Smooth muscle cell (in vitro differentiated cells): ENCODE results near the gene ZNF524. TPM values are rescaled to one million over a fixed set of nuclear protein-coding genes. Genes with fewer than 3 reads are reported as not detected.
A peak's percentile ranks its signal among the peaks of the same experiment; 100 is the strongest.

Experiments
- DNase-seq: peaks from one replicate; lab custom pipeline; 2025; ENCODE audit not compliant: unreplicated experiment; lab: John Stamatoyannopoulos, UW
- H2AFZ ChIP-seq: fragments of 200-600 bp; sonication (generic); 2 replicates; pipeline ENCODE4 v1.6.0; 2016; ENCODE audit warnings: antibody characterized with exemption, low read depth, mild to moderate bottlenecking
- H3F3A ChIP-seq: fragments of 200-600 bp; sonication (generic); 2 replicates; pipeline ENCODE4 v1.6.0; 2017; ENCODE audit warnings: antibody characterized with exemption, low read depth
- H3K27ac ChIP-seq: fragments of 200-600 bp; sonication (generic); 2 replicates; pipeline ENCODE4 v1.5.1; 2016; ENCODE audit warnings: low read depth, mild to moderate bottlenecking
- H3K27me3 ChIP-seq: fragments of 200-600 bp; sonication (generic); 2 replicates; pipeline ENCODE4 v1.6.1; 2016; ENCODE audit warnings: low read depth, mild to moderate bottlenecking
- H3K36me3 ChIP-seq: fragments of 200-600 bp; sonication (generic); 2 replicates; pipeline ENCODE4 v1.5.1; 2016; ENCODE audit warnings: low read depth
- H3K4me1 ChIP-seq: fragments of 200-600 bp; sonication (generic); 2 replicates; pipeline ENCODE4 v1.5.1; 2016; ENCODE audit warnings: low read depth
- H3K4me2 ChIP-seq: fragments of 200-600 bp; sonication (generic); 2 replicates; pipeline ENCODE4 v1.6.0; 2016; ENCODE audit warnings: mild to moderate bottlenecking
- H3K4me3 ChIP-seq: fragments of 200-600 bp; sonication (generic); 2 replicates; pipeline ENCODE4 v1.5.1; 2016; ENCODE audit warnings: mild to moderate bottlenecking
- H3K79me2 ChIP-seq: fragments of 200-600 bp; sonication (generic); 2 replicates; pipeline ENCODE4 v1.6.0; 2016; ENCODE audit warnings: low read depth, mild to moderate bottlenecking
- H3K9ac ChIP-seq: fragments of 200-600 bp; sonication (generic); 2 replicates; pipeline ENCODE4 v1.6.0; 2016; ENCODE audit warnings: low read depth
- H3K9me3 ChIP-seq: fragments of 200-600 bp; sonication (generic); replicated peaks from 2 replicates; pipeline ENCODE4 v1.5.1; 2016; ENCODE audit warnings: low read depth
- H4K20me1 ChIP-seq: fragments of 200-600 bp; sonication (generic); 2 replicates; pipeline ENCODE4 v1.6.0; 2016; ENCODE audit warnings: low read depth
- CTCF ChIP-seq: fragments of 200-600 bp; sonication (generic); IDR thresholded peaks from 2 replicates; pipeline ENCODE4 v1.5.1; 2017; ENCODE audit warnings: borderline replicate concordance, mild to moderate bottlenecking, antibody characterized with exemption; ENCODE audit not compliant: insufficient read depth, poor library complexity, severe bottlenecking
- WGBS: methylation state at CpG from one replicate; pipeline ENCODE4 v1.1.7; 2016; ENCODE audit warnings: low lambda C conversion rate; 5-methylcytosine and 5-hydroxymethylcytosine counted together
- polyA plus RNA-seq: library from polyadenylated mRNA; unstranded; fragments of >200 nt; fragmentation: Nextera tagmentation; extraction: Ambion mirVana; gene quantifications from 2 replicates; pipeline ENCODE4 v1.2.1, GENCODE V29; 2016
- total RNA-seq: library from RNA; depleted of rRNA; stranded (reverse); fragments of >200 nt; gene quantifications from 2 replicates; pipeline ENCODE4 v1.2.3, GENCODE V29; 2014

The ZNF524 gene
- total and polyA plus RNA-seq, 2 experiments from 2014 or later: 13.3 to 16.3 TPM

GRCh38 chr19:55596304-55596703, 3.8 kb upstream of the ZNF524 start:
- 100% methylated on average over 3 of the region's 3 CpGs for WGBS

GRCh38 chr19:55597501-55597921, 2.6 kb upstream of the ZNF524 start:
- DNase-seq: no peak
- Histone ChIP-seq H3K79me2 (no peaks in the 10 kb centered on the region), H4K20me1 (no peaks in the 10 kb centered on the region), H3F3A (peaks cover 9% of the 10 kb centered on the region), H3K4me2 (no peak overlapping the region), H2AFZ (no peak overlapping the region), H3K27ac (no peak overlapping the region), H3K27me3 (no peaks in the 10 kb centered on the region), H3K4me1 (peaks cover 6% of the 10 kb centered on the region), H3K4me3 (no peak overlapping the region), H3K36me3 (no peaks in the 10 kb centered on the region), H3K9ac (no peak overlapping the region), H3K9me3 (no peaks in the 10 kb centered on the region)
- WGBS: 97% methylated on average over 23 of the region's 30 CpGs
- no peak for TF ChIP-seq CTCF

More at GRCh38 chr19:55596304-55596703, 3.8 kb upstream of the ZNF524 start:
- no peak overlapping the region for H3K4me3 ChIP-seq
- no peaks in the 10 kb centered on the region for H3K79me2 ChIP-seq
- no peak for TF ChIP-seq CTCF
- H3K9ac ChIP-seq: no peak overlapping the region
- H4K20me1 ChIP-seq: no peaks in the 10 kb centered on the region
- H3K4me2 ChIP-seq: no peak overlapping the region
- peaks cover 6% of the 10 kb centered on the region for H3K4me1 ChIP-seq
- no peaks in the 10 kb centered on the region for H3K9me3 ChIP-seq
- no peaks in the 10 kb centered on the region for H3K36me3 ChIP-seq
- DNase-seq: no peak
- no peaks in the 10 kb centered on the region for H3K27me3 ChIP-seq
- no peak overlapping the region for H3K27ac ChIP-seq
- peaks cover 7% of the 10 kb centered on the region for H3F3A ChIP-seq
- H2AFZ ChIP-seq: no peak overlapping the region

GRCh38 chr19:55598034-55598433, 2.1 kb upstream of the ZNF524 start:
- no peaks in the 10 kb centered on the region for H4K20me1 ChIP-seq
- WGBS: 82% methylated on average over 9 of the region's 9 CpGs

More at GRCh38 chr19:55598034-55598433, 2.1 kb upstream of the ZNF524 start:
- Histone ChIP-seq H3K27ac (no peak overlapping the region), H3K4me2 (peak overlapping the region; percentile 78), H3K4me1 (peaks cover 6% of the 10 kb centered on the region), H3K9ac (no peak overlapping the region), H3K4me3 (no peak overlapping the region), H3K79me2 (no peaks in the 10 kb centered on the region), H3K36me3 (no peaks in the 10 kb centered on the region), H2AFZ (no peak overlapping the region), H3F3A (peaks cover 9% of the 10 kb centered on the region), H3K9me3 (no peaks in the 10 kb centered on the region), H3K27me3 (no peaks in the 10 kb centered on the region)
- TF ChIP-seq CTCF: no peak
- no peak for DNase-seq
